Esophagus (tissue), 2 donors: ENCODE data around the gene CDKN2AIPNL. TPM values are rescaled to one million over a fixed set of nuclear protein-coding genes. Genes with fewer than 3 reads are reported as not detected.

Source experiments
- H3K27ac ChIP-seq, 2 donors: one replicate each; pipeline ENCODE4 v1.5.1; 2013; ENCODE audit warnings: low read depth in 2 of 2, mild to moderate bottlenecking in 2 of 2, inconsistent platforms in 1 of 2, low read length in 1 of 2, moderate library complexity in 1 of 2
- H3K27me3 ChIP-seq, 2 donors: one replicate each; pipeline ENCODE4 v1.6.1; 2013; ENCODE audit warnings: low read length in 2 of 2, control low read depth in 1 of 2, mild to moderate bottlenecking in 1 of 2; ENCODE audit not compliant: insufficient read depth in 2 of 2, control insufficient read depth in 1 of 2
- H3K36me3 ChIP-seq, 2 donors: one replicate each; pipeline ENCODE4 v1.6.1; 2013; ENCODE audit warnings: low read length in 1 of 2; ENCODE audit not compliant: control insufficient read depth in 2 of 2, insufficient read depth in 2 of 2
- H3K4me1 ChIP-seq, 2 donors: one replicate each; pipeline ENCODE4 v1.6.1; 2013; ENCODE audit warnings: low read length in 1 of 2; ENCODE audit not compliant: control insufficient read depth in 2 of 2, insufficient read depth in 2 of 2
- H3K4me3 ChIP-seq, 2 donors: one replicate each; pipeline ENCODE4 v1.5.1; 2013; ENCODE audit warnings: low read length in 2 of 2, mild to moderate bottlenecking in 2 of 2, low read depth in 1 of 2, moderate library complexity in 1 of 2
- H3K9me3 ChIP-seq, 2 donors: one replicate each; pipeline ENCODE4 v1.6.1; 2013; ENCODE audit warnings: mild to moderate bottlenecking in 2 of 2, low read depth in 1 of 2, low read length in 1 of 2, moderate library complexity in 1 of 2; ENCODE audit not compliant: control insufficient read depth in 2 of 2, insufficient read depth in 1 of 2
- WGBS, 2 donors: extraction: QIAGEN DNeasy Blood & Tissue Kit; methylation state at CpG; one replicate each; pipeline ENCODE4 v1.1.7; 2013; 5-methylcytosine and 5-hydroxymethylcytosine counted together
- polyA plus RNA-seq, 2 donors: library from polyadenylated mRNA; stranded (reverse); fragments of 200-250 nt; gene quantifications; one replicate each; pipeline ENCODE4 v1.2.3, GENCODE V29; 2013
- donor health status: healthy with polysubstance abuse.
- donor health status: Bipolar disorder and iron deficiency.

CDKN2AIPNL gene
- polyA plus RNA-seq, 2 donors = 13.7 to 34.6 TPM

DNA sequence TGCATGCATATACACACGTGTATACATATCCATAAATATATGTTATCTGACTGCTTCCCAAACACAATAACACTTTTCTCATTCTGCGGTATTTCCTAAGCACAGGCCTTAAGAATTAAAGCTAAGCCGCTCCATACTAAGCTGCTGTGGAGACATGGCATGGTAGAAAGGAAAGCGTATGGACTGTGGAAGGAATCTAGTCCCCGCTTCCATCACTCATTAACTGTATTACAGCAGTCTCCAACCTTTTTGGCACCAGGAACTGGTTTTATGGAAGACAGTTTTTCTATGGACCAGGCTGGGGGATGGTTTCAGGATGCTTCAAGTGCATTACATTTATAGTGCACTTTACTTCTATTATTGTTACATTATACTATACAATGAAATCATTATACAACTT is 56.0 kb downstream of the CDKN2AIPNL start:
- WGBS, 2 donors = 92% methylated on average over 5 of the region's 5 CpGs
- Histone ChIP-seq H3K4me1 (no peaks in the 10 kb centered on the region), H3K4me3 (no peak overlapping the region), H3K27ac (no peak overlapping the region), H3K36me3 (no peaks in the 10 kb centered on the region), H3K27me3 (no peaks in the 10 kb centered on the region), H3K9me3 (no peaks in the 10 kb centered on the region)

Other genes starting within 250 kb of the CDKN2AIPNL start
- gene SKP1, start 234.9 kb downstream of the CDKN2AIPNL start, polyA plus RNA-seq = 100 to 1,000 TPM in 1 of 2 donors, 10 to 100 TPM in 1; 75.0 to 423 TPM
- gene PPP2CA, start 185.8 kb downstream of the CDKN2AIPNL start, polyA plus RNA-seq = 100 to 1,000 TPM in 1 of 2 donors, 10 to 100 TPM in 1; 41.5 to 102 TPM
- gene CDKL3, start 44.7 kb downstream of the CDKN2AIPNL start, polyA plus RNA-seq = under 1 TPM; 0.76 to 0.88 TPM
- 100 to 1,000 TPM in 1 of 2 donors, 10 to 100 TPM in 1; 63.2 to 107 TPM for gene UBE2B, start 40.3 kb downstream of the CDKN2AIPNL start, polyA plus RNA-seq
- 1 to 10 TPM; 3.8 to 4.1 TPM for gene JADE2, start 113.8 kb upstream of the CDKN2AIPNL start, polyA plus RNA-seq
- 10 to 100 TPM; 34.8 to 39.9 TPM for gene SAR1B, start 220.9 kb upstream of the CDKN2AIPNL start, polyA plus RNA-seq
- gene SEC24A, start 236.9 kb upstream of the CDKN2AIPNL start, polyA plus RNA-seq = 1 to 10 TPM; 5.0 to 6.0 TPM